T-helper 1 cell (primary cell): ENCODE results near the gene ACOT11.
A peak's percentile ranks its signal among the peaks of the same experiment; 100 is the strongest.

Experiments used
- DNase-seq, 5 donors: peaks; one replicate each; pipeline ENCODE4 v3.0.0-alpha.2; 2012 to 2020

The ACOT11 gene

DNA sequence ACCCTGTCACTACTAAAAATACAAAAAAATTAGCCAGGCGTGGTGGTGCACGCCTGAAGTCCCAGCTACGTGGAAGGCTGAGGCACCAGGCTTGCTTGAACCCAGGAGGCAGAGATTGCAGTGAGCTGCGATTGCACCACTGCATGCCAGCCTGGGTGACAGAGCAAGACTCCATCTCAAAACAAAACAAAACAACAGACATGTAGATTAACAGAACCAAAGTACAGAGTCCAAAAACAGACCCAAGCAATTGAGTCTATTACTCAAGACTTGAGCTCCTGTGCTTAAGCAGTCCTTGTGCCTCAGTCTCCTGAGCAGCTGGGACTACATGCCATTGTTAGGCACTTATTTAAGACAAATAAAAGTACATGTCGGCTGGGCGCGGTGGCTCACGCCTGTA, 9.5 kb upstream of the ACOT11 start:
- DNase-seq, result no peak

DNA sequence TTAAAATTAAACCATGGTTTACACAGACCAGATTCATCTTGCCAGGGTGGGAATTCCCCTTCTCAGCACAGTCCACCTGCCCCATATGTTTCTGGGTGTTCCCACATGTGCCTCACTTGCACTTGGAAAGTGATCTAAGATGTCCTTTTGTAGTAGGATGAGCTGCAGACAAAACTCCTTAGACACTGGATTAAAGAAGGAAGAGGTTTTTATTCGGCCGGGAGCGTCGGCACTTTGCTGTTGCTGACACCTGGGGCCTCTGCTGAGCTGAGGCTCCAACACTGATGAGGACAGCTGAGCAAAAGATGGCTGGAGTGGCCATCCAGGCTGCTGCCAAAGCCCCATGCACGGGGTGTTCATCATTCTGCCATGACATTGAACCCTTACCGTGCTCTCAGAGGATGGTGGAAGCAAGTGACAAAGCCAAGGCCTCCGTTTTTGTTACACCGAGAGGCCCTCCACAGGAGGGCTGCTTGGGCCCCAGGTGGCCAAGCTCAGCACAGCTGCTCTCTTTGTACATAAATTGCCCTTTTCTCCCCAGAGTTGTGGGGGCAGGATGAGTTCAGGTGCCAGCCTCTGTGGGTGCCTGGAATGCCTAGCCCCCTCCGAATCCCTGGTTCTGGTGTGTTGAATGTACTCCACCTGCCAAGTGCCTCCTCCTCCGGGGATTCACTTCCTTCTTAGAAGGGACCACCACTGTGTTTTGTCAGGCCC, 7.3 kb upstream of the ACOT11 start:
- DNase-seq, result no peak

DNA sequence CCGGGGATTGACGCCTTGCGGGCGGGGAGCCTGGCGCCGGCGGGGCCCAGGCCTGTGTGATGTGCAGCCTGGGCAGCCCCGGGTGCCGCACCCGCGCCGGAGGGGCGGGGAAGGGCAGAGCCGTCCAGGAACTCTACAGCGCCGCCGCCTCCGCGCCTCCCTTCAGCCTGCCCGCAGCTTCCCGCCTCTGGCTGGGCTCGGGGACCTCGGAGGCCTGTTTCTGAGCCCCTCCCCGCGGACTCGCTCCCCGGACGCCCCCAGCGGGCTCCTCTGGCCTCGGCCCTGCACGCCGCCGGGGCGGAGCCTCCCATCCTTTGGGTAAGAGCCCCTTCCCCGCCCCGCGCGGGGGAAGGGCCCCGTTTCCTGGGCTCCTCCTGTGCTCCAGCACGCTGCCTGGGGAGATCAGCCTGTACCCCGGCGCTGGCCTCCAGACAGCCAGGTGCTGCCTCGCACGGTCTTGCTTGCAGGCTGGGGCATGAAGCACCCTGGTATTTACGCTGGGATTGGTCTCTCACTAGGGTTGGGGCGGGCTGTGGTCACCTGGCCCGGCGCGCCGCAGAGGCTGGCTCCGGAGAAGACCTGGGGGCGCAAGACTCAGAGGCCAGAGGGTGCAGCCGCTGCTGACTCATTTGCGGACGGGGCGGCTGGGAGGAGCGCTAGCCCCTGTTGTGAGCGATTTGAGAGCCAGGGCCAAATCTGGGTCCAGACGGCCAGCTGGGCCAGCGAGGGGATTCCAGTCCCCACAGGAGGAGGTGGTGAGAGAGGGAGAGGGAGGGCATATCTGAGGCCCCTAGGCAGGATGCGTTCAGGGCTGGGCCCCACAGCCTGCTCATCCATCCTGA, 5.7 kb upstream of the ACOT11 start:
- DNase-seq, result peak in 4 of 5 donors; percentile 13 to 61 (median 30)

DNA sequence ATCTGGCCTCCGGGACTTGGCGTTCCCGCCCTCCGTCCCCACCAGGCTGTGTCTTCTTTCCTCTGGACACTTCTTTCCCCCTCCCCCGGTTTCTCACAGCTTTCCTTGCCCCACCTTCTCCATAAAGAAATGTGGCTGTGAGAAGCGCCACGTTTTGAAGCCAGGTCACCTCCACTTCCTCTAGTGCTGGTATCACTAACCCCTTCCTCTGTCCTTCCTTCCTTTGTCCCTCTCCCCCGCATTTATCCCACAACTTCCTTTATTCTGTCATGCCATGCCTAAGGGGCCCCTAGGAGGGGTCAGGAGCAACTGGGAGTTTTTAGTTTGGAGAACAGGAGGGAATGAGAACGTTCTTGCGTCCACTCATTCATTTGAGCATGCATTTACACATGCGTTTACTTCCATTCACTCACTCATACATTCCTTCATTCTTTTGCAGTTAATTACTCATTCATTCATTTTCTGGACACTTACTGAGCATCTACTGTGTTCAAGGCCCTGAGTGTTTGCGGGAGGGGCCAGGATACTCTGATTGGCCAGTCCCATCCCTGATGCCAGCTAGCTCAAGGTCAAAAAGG, 5.0 kb upstream of the ACOT11 start:
- DNase-seq, result no peak

DNA sequence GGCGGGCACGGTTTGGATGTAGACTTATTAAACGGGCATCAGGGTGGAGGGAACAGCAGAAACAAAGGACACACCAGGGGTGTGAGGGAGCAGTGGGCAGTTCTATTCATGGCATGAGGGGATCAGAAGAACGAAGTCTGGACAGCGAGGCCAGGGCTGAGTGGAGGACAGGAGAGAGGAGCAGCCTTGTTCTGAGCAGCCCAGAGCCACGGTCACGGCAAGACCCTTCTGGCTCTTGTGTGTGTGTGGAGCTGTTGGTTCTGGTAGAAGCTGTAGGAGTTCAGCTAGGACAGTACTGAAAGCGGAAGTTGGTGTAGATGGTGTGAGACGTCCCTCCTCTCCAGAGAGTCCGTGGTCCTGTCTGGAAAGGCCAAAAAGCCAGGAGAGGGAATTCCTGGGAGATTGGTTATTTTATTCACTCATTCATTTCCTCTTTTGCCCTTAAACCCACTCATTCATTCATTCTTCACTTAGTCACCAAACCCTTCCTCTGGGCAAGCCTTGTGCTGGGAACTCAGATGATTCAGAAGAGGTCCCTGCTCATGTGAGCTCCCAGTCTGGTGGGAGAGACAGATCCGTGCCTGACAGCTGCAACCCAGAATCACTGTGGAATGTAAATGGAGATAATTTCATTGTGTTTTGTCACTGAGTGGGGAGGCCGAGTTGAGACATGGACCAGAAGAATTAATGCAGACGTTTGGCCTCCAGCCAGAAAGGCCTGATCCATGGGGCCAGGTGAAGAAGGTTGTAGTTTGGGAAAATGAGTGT, 4.1 kb upstream of the ACOT11 start:
- no peak for DNase-seq

DNA sequence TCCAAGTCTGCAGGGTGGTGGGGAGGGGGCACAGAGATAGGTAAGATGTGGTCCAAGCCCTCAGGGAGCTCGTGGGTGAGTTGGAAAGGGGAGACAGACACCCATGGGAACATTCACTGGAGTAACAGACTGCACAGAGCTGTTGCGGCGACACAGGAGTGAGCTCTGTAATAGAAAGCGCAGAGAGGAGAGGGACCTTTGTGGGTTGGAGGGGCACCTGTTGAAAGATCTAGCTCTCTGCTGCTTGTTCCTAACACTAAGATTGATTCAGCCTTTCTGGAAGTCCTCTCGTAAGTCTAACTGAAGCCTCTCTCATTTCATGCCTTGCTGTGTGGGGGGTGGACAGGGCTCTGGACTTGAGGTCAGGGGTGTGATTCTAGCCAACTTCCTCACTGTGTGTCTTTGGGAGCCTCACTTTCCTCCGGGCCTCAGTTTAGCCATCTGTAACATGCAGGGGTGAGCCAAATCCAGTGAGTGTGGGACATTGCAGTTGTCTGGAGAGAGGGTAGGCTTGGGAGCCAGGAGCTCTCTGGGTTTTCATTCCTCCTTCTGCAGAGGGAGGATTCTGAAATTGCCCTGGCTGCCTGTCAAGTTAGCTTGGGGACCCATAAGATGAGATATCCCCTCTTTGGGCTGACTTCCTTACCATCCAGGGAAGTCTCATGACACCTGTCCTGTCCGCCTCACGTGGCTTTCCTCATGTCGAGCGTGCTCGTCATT, 2.0 kb upstream of the ACOT11 start:
- no peak for DNase-seq

DNA sequence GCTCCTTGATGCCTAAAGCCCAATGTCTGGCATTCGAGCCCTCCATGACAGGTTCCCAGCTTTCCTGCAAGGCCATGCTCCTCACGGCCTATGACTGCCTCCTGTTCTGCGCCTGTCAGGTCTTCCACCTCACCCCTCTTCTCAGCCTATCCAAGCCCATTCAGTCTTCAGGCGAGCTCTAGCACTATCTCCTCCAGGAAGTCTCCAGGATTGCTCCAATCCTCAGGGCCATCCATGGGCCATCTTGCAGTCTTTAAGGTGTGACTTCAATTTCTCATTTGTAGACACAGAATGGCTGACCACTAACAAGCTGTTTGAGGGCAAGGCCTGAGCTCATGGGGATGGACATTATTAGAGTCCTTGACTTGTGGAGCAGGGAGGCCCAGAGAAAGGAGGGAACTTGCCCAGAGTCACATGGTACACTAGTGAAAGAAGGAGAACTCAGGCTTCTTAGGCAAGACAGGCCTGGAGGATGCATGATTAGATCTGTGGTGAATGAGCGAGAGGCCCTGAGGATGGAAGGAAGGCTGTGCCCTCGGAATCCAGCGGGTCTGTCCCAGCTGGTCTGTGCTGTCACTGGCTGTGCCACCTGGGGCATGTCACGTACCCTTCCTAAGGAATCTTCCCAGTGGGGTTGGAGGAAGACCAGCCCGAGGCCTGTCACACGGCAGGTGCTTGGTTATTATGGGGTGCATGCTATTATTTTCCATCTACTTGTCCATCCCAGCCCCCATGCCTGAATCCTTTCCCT, 1.2 kb upstream of the ACOT11 start:
- DNase-seq, result no peak

DNA sequence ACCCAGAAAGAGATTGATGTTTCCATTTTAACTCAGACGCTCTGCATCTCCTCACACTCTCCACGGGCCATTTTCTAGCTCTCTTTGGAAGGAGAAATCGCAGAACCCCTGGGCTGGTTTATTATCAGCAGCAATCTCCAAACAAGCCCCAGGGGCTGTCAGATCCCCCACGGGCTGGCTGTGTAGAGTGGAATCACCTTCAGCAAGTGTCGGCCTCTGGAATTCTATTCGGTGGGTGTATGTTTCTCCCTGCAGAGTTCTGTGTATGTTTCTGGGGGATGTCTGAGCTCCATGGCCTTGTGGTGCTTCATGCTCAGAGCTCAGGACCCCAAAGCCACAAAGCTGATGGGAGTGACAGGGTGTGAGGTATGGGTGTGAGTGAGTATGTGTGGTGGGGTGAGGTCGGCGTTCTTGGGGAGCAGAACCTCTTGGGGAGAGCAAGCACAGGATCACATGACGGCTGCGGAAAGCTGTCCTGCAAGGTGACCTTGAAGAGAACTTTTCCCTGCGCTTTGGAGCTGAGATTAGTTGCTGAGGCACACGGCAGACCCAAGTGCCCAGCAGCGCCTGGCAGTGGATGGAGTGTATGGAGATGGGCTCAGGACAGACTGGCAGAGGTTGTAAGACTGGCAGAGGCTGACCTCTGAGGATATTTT, 489 bp downstream of the ACOT11 start:
- no peak for DNase-seq

DNA sequence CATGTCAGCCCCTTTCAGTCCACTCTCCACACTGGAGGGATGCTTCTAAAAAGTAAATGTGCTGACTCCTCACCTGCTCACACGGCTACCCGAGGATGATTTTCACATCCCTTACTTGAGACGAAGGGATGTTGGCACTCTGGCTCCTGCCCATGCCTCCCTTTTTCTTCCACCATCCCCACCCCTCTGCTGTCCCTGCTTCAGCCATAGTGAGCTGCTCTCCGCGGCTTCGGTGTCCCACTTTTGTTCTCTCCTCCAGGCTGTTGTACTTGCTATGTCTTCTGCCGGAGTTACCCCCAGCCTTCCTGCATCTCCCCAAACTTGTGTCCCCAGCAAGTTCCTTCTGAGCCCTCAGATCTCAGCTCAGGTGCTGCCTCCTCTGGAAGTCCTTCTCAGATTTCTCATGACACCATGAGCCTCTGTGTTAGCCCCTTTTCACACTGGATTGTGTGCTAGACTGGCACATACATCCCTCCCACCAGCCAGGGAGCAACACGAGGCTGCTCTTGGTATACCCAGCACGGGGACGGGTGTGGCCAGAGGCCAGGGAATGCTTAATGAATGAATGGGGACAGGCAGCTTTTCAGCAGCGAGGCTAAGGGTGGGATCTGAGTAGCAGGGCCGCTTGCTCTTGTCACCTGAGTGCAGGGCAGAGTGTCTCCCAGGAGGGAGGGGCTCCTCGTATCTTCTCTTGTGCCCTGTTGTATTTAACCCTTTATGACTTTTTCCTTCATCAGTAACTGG, 1.3 kb downstream of the ACOT11 start:
- no peak for DNase-seq

DNA sequence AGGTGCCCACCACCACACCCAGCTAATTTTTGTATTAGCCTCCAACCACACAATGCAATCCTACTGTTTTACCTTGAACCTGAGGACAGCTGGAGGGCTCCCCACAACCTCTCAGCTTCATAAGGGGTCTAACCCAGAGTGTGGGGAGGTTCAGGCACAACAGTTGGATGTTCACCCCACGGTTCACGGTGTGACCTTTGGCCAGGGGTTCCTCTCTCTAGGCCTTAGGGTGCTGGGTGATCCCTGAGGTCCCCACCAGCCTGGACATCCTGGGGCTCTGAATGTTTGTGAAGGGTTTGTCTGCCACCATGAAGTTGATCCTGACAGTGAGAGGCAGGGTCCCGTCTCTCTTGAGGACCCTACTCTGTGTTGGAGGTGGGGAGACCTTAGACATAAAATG, 3.9 kb downstream of the ACOT11 start:
- DNase-seq, result no peak

DNA sequence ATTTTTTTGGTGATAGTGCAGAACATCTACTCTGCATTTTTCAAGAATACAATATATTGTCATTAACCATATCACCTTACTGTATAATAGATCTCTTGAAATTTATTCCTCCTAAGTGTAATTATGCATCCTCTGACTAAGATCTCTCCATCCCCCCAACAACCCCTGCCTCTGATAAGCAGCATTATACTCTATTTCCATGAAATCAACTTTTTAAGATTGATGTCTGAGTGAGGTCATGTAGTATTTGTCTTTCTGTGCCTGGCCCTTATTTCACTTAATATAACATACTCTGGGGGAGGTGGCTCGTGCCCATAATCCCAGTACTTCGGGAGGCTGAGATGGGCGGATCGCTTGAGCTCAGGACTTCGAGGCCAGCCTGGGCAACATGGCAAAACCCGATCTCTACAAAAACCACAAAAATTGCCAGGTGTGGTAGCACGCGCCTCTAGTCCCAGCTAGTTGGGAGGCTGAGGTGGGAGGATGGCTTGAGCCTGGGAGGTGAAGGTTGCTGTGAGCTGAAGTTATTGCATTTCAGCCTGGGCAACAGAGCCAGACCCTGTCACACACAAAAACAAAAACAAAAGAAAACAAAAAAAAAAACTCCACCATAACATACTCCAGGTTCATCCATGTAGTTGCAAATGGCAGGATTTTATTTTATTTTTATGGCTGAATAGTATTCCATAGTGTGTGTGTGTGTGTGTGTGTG, 5.7 kb downstream of the ACOT11 start:
- no peak for DNase-seq

DNA sequence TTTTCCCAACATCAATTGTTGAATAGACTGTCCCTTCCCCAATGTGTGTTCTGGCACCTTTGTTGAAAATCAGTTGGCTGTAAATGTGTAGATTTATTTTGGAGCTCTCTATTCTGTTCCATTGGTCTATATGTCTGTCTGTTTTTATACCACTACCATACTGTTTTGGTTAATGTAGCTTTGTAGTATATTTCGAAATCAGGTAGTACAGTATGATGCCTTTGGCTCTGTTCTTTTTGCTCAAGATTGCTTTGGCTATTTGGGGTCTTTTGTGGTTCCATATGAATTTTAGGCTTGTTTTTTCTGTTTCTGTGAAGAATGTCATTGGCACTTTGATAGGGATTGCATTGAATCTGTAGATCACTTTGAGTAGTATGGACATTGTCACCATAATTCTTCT, 8.1 kb downstream of the ACOT11 start:
- no peak for DNase-seq

DNA sequence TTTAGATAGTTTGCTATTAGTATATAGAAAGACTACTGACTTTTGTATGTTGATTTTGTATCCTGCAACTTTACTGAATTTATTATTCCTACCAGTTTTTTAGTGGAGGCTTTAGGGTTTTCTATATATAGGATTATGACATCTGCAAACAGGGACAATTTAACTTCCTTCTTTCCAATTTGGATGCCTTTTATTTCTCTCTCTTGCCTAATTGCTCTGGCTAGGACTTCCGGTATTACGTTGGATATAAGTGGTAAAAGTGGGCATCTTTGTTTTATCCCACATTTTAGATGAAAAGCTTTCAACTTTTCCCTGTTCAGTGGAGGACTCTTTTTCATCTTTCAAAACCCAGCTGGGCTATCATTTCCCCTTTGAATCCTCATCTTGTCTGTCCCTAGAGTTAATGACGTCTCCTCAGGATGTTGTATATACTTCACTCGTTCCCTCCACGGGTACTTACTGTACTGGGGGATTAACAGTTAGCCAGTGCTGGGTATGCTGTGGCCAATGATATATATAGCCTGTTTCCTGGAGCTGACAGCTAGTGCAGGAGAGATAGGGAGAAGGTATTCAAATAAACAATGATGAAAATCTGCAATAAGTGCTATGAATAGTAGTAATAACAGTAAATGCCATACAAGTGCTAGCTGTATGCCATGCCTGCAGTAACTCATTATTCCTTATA, 9.8 kb downstream of the ACOT11 start:
- DNase-seq, result no peak

DNA sequence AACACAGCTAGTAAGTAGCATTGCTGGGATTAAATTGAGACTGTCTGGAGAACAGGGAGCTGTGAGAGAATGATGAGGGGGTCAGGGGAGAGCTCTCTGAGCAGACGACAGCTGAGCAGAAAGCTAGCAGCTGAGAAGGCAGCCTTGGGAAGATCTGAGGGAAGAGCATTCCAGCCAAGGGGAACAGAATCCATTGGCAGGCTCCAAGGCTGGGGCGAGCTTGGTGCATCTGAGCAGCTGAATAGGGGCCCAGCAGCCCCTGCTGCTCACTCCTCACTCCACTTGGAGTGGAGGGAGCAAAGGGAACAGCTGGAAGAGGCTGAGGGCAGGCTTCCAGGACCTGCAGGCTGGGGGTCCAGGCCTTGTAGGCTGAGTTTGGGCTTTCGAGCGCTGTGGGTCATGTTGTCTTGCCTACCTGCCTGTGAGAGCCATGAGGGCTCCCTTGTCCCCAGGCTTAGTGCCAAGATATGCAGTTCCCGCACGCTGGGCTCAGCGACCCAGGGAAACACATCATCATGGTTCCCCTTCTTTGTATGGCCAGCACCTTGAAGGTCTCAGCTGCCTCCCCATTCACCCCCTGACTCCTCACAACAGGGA, 10.5 kb downstream of the ACOT11 start:
- no peak for DNase-seq

DNA sequence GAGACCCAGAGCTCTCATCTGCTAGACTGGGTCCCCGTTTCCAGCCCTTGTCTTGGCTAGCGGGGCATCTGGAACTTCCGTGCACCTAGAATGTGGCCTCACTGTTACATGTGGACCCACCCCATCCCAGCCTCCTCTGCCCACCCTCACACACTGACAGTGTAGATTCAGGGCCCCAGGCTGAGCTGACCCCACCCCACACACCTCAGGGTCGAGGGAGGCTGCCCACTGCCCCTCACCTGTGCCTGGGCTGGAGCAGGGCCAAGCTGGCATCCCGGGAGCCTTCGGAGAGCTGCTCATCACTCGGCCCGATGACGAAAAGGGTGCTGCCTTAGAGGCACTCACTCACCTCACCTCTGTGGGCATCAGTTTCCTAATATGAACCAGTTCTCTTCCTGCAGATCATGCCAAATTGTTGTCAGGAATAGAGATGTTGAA, 11.1 kb downstream of the ACOT11 start:
- DNase-seq, result no peak

DNA sequence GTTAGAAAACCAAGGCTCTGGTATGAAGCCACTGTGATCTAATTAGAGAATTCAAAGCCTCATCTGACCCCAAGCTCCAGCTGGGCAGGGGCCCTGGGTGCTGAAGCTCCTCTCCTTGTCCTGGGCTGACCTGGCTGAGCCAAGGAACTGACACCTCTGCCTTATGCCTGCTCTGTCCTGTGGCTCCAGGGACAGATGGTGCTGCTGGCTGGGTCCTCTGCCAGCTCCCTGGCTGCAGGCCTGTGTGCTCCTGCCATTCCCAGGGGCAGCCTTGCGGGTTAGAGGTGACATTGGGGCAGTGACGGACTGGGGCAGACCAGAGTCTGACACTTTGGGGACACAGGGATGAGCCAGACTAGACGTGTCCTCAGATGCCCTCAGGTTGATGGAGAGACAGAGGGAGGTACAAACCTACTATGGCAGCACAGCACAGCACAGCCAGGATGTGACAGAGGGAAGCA, 11.8 kb downstream of the ACOT11 start:
- DNase-seq, result no peak

DNA sequence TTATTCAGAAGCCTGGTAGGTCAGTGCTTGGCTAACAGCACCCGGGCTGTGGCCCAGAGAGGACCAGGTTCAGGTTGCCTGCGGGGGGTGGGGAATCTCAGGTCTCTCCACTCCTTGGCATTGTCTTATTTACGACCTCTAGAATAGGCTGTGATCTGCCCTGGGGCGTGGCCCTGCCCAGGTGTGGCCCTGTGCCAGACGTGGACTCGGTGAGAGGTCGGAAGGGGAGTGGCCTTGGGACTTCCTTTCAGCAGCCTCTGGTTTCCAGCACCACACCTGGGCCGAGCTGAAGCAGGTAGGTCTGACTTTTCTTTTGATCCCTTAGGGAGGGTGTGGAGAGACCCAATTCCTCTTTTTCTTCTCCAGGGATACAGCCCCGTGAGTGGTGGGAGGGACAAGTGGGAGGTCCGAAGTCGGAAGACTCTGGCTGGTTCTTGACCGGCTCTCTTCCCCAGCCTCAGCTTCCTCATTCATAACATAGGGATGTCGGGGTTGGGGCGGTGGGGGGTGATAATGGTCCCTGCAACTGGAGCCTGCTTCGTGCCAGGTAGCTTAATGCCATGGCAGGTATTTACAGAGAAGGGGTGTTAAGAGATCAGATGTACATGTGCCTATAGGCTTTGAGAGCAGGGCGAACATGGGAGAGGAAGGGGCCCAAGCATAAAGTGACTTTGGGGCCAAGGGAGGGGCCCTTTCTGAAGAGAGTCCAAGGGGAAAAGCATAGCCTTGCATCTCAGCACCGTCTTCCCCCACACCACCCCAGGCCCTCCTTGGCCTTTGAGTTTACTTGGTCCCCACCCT, 16.5 kb downstream of the ACOT11 start:
- no peak for DNase-seq

DNA sequence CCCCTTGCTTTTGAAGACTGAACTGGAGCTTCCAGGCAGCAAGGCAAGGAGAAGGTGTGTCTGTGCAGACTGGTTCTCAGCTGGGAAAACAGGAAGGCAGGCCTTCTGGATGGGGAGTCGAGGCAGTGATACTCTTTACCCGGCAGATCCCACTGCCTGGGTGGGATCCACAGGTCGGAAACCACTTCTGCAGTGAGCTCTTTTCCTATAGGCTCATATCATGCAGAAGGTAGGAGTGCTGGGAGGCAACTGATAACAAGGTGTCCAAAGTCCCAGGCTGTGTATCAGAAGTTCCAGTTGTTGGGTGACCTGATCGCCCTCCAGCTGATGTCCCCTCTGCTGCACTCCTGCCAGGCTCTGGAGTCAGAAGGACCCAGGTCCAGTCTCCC, 17.1 kb downstream of the ACOT11 start:
- DNase-seq, result no peak
